Adrenal gland (tissue), 12 donors: ENCODE data around the gene ARSI. TPM values are rescaled to one million over a fixed set of nuclear protein-coding genes. Genes with fewer than 3 reads are reported as not detected.

Experiments used
- DNase-seq, 7 donors: peaks; one replicate each; pipeline ENCODE4 v3.0.0-alpha.2; 2019 to 2020
- H3K27ac ChIP-seq, 5 donors: fragments of 200-600 bp; sonication (generic) in 4 of 5; 1 replicate in 3 of 5; 2 replicates in 2 of 5; pipeline versions ENCODE4 v1.5.1 to v1.8.0; 2016 to 2020; ENCODE audit warnings: mild to moderate bottlenecking in 1 of 5
- H3K27me3 ChIP-seq: fragments of 200-600 bp; 2 replicates; pipeline ENCODE4 v1.8.0; 2021
- H3K36me3 ChIP-seq, 2 donors: fragments of 200-600 bp; replicated peaks in 1 of 2; 1 replicate in 1 of 2; 2 replicates in 1 of 2; pipeline versions ENCODE4 v1.5.1 to v1.8.0; 2018 to 2022
- H3K4me1 ChIP-seq, 2 donors: fragments of 200-600 bp; replicated peaks in 1 of 2; 1 replicate in 1 of 2; 2 replicates in 1 of 2; pipeline versions ENCODE4 v1.5.1 to v1.8.0; 2018 to 2021
- H3K4me3 ChIP-seq, 4 donors: fragments of 200-600 bp; sonication (generic) in 3 of 4; one replicate each; pipeline ENCODE4 v1.5.1; 2016 to 2018
- H3K9me3 ChIP-seq, 3 donors: fragments of 200-600 bp; sonication (generic) in 1 of 3; replicated peaks in 1 of 3; 1 replicate in 2 of 3; 2 replicates in 1 of 3; pipeline versions ENCODE4 v1.5.1 to v1.8.0; 2016 to 2021
- CTCF ChIP-seq, 6 experiments: fragments of 450-650 bp in 4 of 6; fragments of 200-600 bp in 2 of 6; sonication (generic) in 1 of 6; IDR thresholded peaks; 1 replicate in 5 of 6; 2 replicates in 1 of 6; pipeline versions ENCODE4 v1.5.1 to v1.8.0; 2016 to 2021; ENCODE audit warnings: antibody characterized with exemption in 6 of 6, mild to moderate bottlenecking in 2 of 6, moderate library complexity in 1 of 6
- POLR2A ChIP-seq, 2 donors: fragments of 450-650 bp; IDR thresholded peaks; one replicate each; pipeline ENCODE4 v1.6.1; 2017; ENCODE audit warnings: antibody characterized with exemption in 2 of 2, mild to moderate bottlenecking in 2 of 2, moderate library complexity in 1 of 2
- WGBS, 4 donors: extraction: QIAGEN DNeasy Blood & Tissue Kit in 2 of 4; methylation state at CpG; one replicate each; pipeline versions ENCODE4 v1.1.5 to v1.1.7; 2013 to 2017; 5-methylcytosine and 5-hydroxymethylcytosine counted together
- intact Hi-C, 2 donors: fragments of 100-400 bp; cut with DNase I; formaldehyde crosslinking; loops; one replicate each; pipeline versions ENCODE4 v1.14.1 to v1.15.0; 2022 to 2023
- polyA plus RNA-seq, 3 donors: library from polyadenylated mRNA; stranded (reverse); fragments of 200-250 nt in 2 of 3; fragments of 350-450 nt in 1 of 3; fragmentation: Illumina TruSeq in 1 of 3; extraction: RNeasy Lipid Tissue Mini Kit (QIAGEN cat#74804) in 1 of 3; gene quantifications; one replicate each; pipeline ENCODE4 v1.2.3, GENCODE V29; 2013 to 2014
- total RNA-seq, 9 donors: library from RNA; depleted of rRNA in 4 of 9; stranded (reverse); fragments of >200 nt in 4 of 9; fragments of 120-200 nt in 1 of 9; fragmentation: NEBNext Ultra II Directional in 1 of 9; extraction: Animal tissue kit (Norgen Biotek cat#: 25700) in 1 of 9; gene quantifications; one replicate each; pipeline versions ENCODE4 v1.1.0 to v1.2.4, GENCODE V29; 2013 to 2023
- donor health status: healthy with polysubstance abuse.
- donor health status: Bipolar disorder and iron deficiency.
- donor health status: DM: yes; HTN: yes; CAD: no.
- donor health status: DM: no; HTN: no; CAD: no.
- donor health status: DM: no; HTN: no; CAD: no.
- donor health status: DM: yes; HTN: yes; CAD: no.

The ARSI gene
- total and polyA plus RNA-seq, 12 donors = 0.12 to 0.96 (median 0.39) TPM; not detected in 2

- Histone ChIP-seq H3K36me3 (no peaks in the 10 kb centered on the region), H3K27me3 (no peaks in the 10 kb centered on the region), H3K9me3 (no peaks in the 10 kb centered on the region), H3K4me3 (no peak overlapping the region), H3K4me1 (no peaks in the 10 kb centered on the region), H3K27ac (no peak overlapping the region)
- DNase-seq = peak in 6 of 7 donors; percentile 28 to 55 (median 44)
- intact Hi-C loops = loop anchor here (5.0 to 10.0 kb wide), 2 partner anchors 162 to 165 kb away; no protein-coding TSS in a partner anchor
- TF ChIP-seq CTCF (IDR thresholded peaks at IDR 0.05) (peak; percentile 6 to 58 (median 48)), POLR2A (IDR thresholded peaks at IDR 0.05) (no peak)
- WGBS, 4 donors = 60 to 71% (median 67%) methylated on average over 4 to 5 of the region's 5 CpGs
Measured at GRCh38 chr5:150272531-150272930, 30.2 kb downstream of the ARSI start.

GRCh38 chr5:150271923-150272322 lies 30.8 kb downstream of the ARSI start:
- TF ChIP-seq CTCF (IDR thresholded peaks at IDR 0.05) = no peak
- TF ChIP-seq POLR2A (IDR thresholded peaks at IDR 0.05) = no peak
- no peaks in the 10 kb centered on the region for H3K27me3 ChIP-seq
- no peaks in the 10 kb centered on the region for H3K9me3 ChIP-seq
- no peak overlapping the region for H3K4me3 ChIP-seq
- no peaks in the 10 kb centered on the region for H3K36me3 ChIP-seq
- H3K4me1 ChIP-seq = no peaks in the 10 kb centered on the region
- 73 to 83% (median 82%) methylated on average over 5 of the region's 5 CpGs for WGBS, 4 donors
- no peak for DNase-seq
- intact Hi-C loops = loop anchor here (5.0 to 10.0 kb wide), 2 partner anchors 163 to 165 kb away; no protein-coding TSS in a partner anchor
- no peak overlapping the region for H3K27ac ChIP-seq

- no peak for TF ChIP-seq POLR2A (IDR thresholded peaks at IDR 0.05)
- TF ChIP-seq CTCF (IDR thresholded peaks at IDR 0.05) = no peak
- no peaks in the 10 kb centered on the region for H3K4me1 ChIP-seq
- H3K9me3 ChIP-seq = no peaks in the 10 kb centered on the region
- no peaks in the 10 kb centered on the region for H3K36me3 ChIP-seq
- no peak for DNase-seq
- intact Hi-C loops = loop anchor here (5.0 to 10.0 kb wide), 2 partner anchors 164 to 166 kb away; no protein-coding TSS in a partner anchor
- H3K4me3 ChIP-seq = no peak overlapping the region
- 88 to 96% (median 92%) methylated on average over 8 of the region's 8 CpGs for whole genome bisulfite sequencing, 4 donors
- H3K27me3 ChIP-seq = no peaks in the 10 kb centered on the region
- no peak overlapping the region for H3K27ac ChIP-seq
Measured at GRCh38 chr5:150271296-150271692, 31.4 kb downstream of the ARSI start.

- intact Hi-C loops = loop anchor here (5.0 to 10.0 kb wide), 2 partner anchors 164 to 167 kb away; no protein-coding TSS in a partner anchor
- Histone ChIP-seq H3K27ac (no peak overlapping the region), H3K27me3 (no peaks in the 10 kb centered on the region), H3K36me3 (no peaks in the 10 kb centered on the region), H3K4me1 (no peaks in the 10 kb centered on the region), H3K9me3 (no peaks in the 10 kb centered on the region), H3K4me3 (no peak overlapping the region)
- WGBS, 4 donors = 45 to 57% (median 54%) methylated on average over 8 to 12 of the region's 12 CpGs
- DNase-seq = peak in 5 of 7 donors; percentile 29 to 61 (median 40)
- no peak for TF ChIP-seq POLR2A (IDR thresholded peaks at IDR 0.05)
- no peak for TF ChIP-seq CTCF (IDR thresholded peaks at IDR 0.05)
Measured at GRCh38 chr5:150270541-150271295, 32.0 kb downstream of the ARSI start.
